SK-N-SH treated with all-trans-retinoic acid at 6 μM for 48 hours (cell line): Measurements from ENCODE around the gene ZNF135.

Source experiments
- BACH2 ChIP-seq: fragments of 250-450 bp; sonication (Bioruptor Pico); IDR thresholded peaks from 2 replicates; pipeline ENCODE4 v1.9.0; 2021; ENCODE audit warnings: mild to moderate bottlenecking, borderline replicate concordance
- CSDC2 ChIP-seq: fragments of 250-450 bp; sonication (Bioruptor Pico); IDR thresholded peaks from 2 replicates; pipeline ENCODE4 v1.5.0; 2020; ENCODE audit warnings: mild to moderate bottlenecking, moderate library complexity
- GLIS3 ChIP-seq: fragments of 250-450 bp; sonication (Bioruptor Pico); IDR thresholded peaks from 2 replicates; pipeline ENCODE4 v1.5.0; 2020; ENCODE audit warnings: mild to moderate bottlenecking, moderate library complexity
- ISL1 ChIP-seq: fragments of 250-450 bp; sonication (Bioruptor Pico); IDR thresholded peaks from 2 replicates; pipeline ENCODE4 v2.1.2; 2022; ENCODE audit warnings: mild to moderate bottlenecking, moderate library complexity
- PPARA ChIP-seq: fragments of 250-450 bp; sonication (Bioruptor Pico); IDR thresholded peaks from 2 replicates; pipeline ENCODE4 v1.5.0; 2020; ENCODE audit warnings: mild to moderate bottlenecking, borderline replicate concordance
- RARB ChIP-seq: fragments of 250-450 bp; sonication (Bioruptor Pico); IDR thresholded peaks from 2 replicates; pipeline ENCODE4 v1.8.0; 2021; ENCODE audit warnings: mild to moderate bottlenecking, moderate library complexity
- SNAI2 ChIP-seq: fragments of 250-450 bp; sonication (Bioruptor Pico); IDR thresholded peaks from 2 replicates; pipeline ENCODE4 v1.5.0; 2020; ENCODE audit warnings: mild to moderate bottlenecking, moderate library complexity
- TSHZ2 ChIP-seq: fragments of 250-450 bp; sonication (Bioruptor Pico); IDR thresholded peaks from 2 replicates; pipeline ENCODE4 v1.5.0; 2020; ENCODE audit warnings: mild to moderate bottlenecking, moderate library complexity
- ZC3H10 ChIP-seq: fragments of 250-450 bp; sonication (Bioruptor Pico); IDR thresholded peaks from 2 replicates; pipeline ENCODE4 v1.5.1; 2021; ENCODE audit warnings: mild to moderate bottlenecking, moderate library complexity
- ZFP3 ChIP-seq: fragments of 250-450 bp; sonication (Bioruptor Pico); IDR thresholded peaks from 2 replicates; pipeline ENCODE4 v1.5.0; 2020; ENCODE audit warnings: mild to moderate bottlenecking, moderate library complexity
- ZFP30 ChIP-seq: fragments of 450-650 bp; formaldehyde crosslinking; IDR thresholded peaks from 2 replicates; pipeline ENCODE4 v1.5.0; 2022; ENCODE audit warnings: mild to moderate bottlenecking, moderate library complexity
- ZNF70 ChIP-seq: fragments of 450-650 bp; formaldehyde crosslinking; IDR thresholded peaks from 2 replicates; pipeline ENCODE4 v1.5.0; 2020; ENCODE audit warnings: mild to moderate bottlenecking, moderate library complexity
- TF ChIP-seq, protein P1 (sequence below): fragments of 250-450 bp; sonication (Bioruptor Pico); IDR thresholded peaks from 2 replicates; pipeline ENCODE4 v1.8.0; 2020; ENCODE audit warnings: mild to moderate bottlenecking, moderate library complexity, borderline replicate concordance
- TF ChIP-seq, protein P2 (sequence below): fragments of 250-450 bp; sonication (Bioruptor Pico); IDR thresholded peaks from 2 replicates; pipeline ENCODE4 v1.8.0; 2021; ENCODE audit warnings: low read depth, mild to moderate bottlenecking, moderate library complexity, borderline replicate concordance

DNA sequence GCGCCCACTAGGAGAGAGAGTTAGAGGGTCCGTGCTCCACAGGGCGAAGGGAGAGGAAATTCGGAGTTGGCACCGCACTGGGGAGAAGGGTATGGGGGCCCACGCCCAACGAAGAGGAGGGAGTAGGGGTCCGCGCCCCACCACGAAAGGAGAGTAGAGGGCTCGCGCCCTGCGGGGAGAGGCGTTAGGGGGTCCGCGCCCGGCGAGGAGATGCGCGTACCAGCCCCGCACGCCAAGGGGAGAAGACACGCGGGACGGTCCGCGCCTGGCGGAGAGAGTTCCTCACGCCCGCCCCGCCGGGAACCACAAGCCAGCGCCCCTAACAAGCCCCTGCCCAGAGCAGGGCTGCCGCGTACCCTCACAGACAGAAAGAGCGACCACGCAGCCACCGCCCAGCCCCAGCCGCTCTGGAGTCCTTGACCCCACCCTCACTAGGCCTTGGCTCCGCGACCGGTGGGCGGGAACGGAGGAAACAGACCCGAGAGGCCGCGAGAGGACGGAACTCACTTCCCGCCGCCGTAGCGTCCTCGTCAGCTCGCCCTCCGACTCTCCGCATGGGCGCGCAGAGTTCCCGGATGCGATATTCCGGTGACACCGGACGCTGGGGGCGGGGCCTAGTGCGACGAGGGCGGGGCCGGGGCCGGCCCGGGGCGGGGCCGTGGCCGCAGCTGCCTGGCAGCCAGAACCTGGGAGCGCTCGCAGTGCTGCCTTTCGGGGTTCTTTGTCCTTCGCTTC lies 58.9 kb downstream of the ZNF135 start:
- TF ChIP-seq ISL1, result no peak
- no peak for TF ChIP-seq PPARA (CRISPR knock-in tag)
- no peak for TF ChIP-seq ZNF70
- no peak for TF ChIP-seq BACH2
- TF ChIP-seq, protein P1, sequence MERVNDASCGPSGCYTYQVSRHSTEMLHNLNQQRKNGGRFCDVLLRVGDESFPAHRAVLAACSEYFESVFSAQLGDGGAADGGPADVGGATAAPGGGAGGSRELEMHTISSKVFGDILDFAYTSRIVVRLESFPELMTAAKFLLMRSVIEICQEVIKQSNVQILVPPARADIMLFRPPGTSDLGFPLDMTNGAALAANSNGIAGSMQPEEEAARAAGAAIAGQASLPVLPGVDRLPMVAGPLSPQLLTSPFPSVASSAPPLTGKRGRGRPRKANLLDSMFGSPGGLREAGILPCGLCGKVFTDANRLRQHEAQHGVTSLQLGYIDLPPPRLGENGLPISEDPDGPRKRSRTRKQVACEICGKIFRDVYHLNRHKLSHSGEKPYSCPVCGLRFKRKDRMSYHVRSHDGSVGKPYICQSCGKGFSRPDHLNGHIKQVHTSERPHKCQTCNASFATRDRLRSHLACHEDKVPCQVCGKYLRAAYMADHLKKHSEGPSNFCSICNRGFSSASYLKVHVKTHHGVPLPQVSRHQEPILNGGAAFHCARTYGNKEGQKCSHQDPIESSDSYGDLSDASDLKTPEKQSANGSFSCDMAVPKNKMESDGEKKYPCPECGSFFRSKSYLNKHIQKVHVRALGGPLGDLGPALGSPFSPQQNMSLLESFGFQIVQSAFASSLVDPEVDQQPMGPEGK (CRISPR knock-in tag), result no peak
- no peak for TF ChIP-seq TSHZ2
- TF ChIP-seq ZFP3, result no peak
- no peak for TF ChIP-seq ZFP30 (CRISPR knock-in tag)
- no peak for TF ChIP-seq GLIS3
- no peak for TF ChIP-seq RARB (CRISPR knock-in tag)
- TF ChIP-seq ZC3H10 (CRISPR knock-in tag), result no peak
- TF ChIP-seq, protein P2, sequence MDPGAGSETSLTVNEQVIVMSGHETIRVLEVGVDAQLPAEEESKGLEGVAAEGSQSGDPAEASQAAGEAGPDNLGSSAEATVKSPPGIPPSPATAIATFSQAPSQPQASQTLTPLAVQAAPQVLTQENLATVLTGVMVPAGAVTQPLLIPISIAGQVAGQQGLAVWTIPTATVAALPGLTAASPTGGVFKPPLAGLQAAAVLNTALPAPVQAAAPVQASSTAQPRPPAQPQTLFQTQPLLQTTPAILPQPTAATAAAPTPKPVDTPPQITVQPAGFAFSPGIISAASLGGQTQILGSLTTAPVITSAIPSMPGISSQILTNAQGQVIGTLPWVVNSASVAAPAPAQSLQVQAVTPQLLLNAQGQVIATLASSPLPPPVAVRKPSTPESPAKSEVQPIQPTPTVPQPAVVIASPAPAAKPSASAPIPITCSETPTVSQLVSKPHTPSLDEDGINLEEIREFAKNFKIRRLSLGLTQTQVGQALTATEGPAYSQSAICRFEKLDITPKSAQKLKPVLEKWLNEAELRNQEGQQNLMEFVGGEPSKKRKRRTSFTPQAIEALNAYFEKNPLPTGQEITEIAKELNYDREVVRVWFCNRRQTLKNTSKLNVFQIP (CRISPR knock-in tag), result no peak
- TF ChIP-seq SNAI2, result no peak
- no peak for TF ChIP-seq CSDC2 (CRISPR knock-in tag)
